ENCODE data around the gene CGB3. TPM values are rescaled to one million over a fixed set of nuclear protein-coding genes. Genes with fewer than 3 reads are reported as not detected.
A peak's percentile ranks its signal among the peaks of the same experiment; 100 is the strongest.
"Not testable (repeated sequence)": the region's sequence is repeated elsewhere in the genome, so short reads cannot be mapped to it uniquely, and the experiment has no call there.

Gene CGB3
- total RNA-seq, 1 experiment from 2014 or later: not detected

DNA sequence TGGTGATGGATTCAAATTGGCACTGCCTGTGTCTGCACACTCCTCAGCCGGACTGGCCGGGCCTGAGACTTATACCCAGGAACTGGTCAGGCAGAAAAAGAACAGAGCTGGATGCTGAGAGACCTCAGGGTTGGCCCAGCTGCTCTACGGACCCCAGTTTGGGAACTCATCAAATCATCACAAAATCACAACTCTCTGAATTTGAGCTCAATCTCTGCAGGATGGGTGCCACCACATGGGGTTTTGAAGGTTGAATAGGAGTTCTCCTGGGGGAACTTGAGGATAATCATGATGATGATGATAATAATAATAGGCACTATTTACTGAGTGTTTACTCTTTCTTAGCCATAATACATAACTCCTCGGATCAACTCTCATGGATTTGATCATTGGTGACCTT lies 18.5 kb upstream of the CGB3 start:
- H3K36me3 ChIP-seq (ENCODE audit: low read depth, low read length); H3K27me3 ChIP-seq (ENCODE audit: low read length); H3K9me3 ChIP-seq (ENCODE audit: low read length); DNase-seq; H3F3A ChIP-seq (ENCODE audit: low read length, unreplicated experiment); BruUV-seq (replicated peaks); H3K27ac ChIP-seq (ENCODE audit: low read length); H3K4me3 ChIP-seq (ENCODE audit: low read length); H3K79me2 ChIP-seq (ENCODE audit: low read length); H3K9me2 ChIP-seq (replicated peaks; ENCODE audit: low read length); H3K9ac ChIP-seq (ENCODE audit: low read length); ATAC-seq; POLR2A ChIA-PET (ENCODE audit: unreplicated experiment); H4K20me1 ChIP-seq (ENCODE audit: low read length); CTCF ChIA-PET; H2AFZ ChIP-seq (ENCODE audit: low read length); H3K4me2 ChIP-seq (ENCODE audit: low read length); intact Hi-C loops (cut with micrococcal nuclease): not testable (repeated sequence)
- peaks cover 13% of the 10 kb centered on the region for H3K4me1 ChIP-seq (ENCODE audit: insufficient read depth, low read length)

DNA sequence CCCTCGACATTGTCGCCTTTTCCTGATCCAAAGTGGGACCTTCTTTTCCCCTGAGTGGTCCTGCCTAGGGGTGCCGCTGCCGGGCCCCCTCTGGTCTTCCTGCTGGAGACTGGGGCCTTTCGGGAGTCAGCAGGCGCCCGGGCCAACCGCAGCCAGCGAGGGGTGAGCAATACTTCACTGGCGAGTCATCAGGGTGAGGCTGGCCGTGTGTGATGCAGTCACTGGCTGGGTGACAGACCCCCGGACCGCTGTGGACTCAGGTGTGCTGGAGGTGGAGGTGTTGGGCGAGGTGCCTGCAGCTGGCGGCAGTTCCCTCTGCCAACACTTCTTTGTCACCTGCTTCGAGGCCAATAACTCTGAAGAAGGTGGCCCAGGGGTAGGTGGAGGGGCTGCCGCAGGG lies 18.0 kb upstream of the CGB3 start:
- H3K27me3 ChIP-seq (ENCODE audit: low read length): no peaks in the 10 kb centered on the region
- no peaks in the 10 kb centered on the region for H3K9me2 ChIP-seq (replicated peaks; ENCODE audit: low read length)
- no peaks in the 10 kb centered on the region for H3K9me3 ChIP-seq (ENCODE audit: low read length)
- intact Hi-C loops (cut with micrococcal nuclease): no loop called here
- H3K4me1 ChIP-seq (ENCODE audit: insufficient read depth, low read length): peaks cover 13% of the 10 kb centered on the region
- no peaks in the 10 kb centered on the region for H3K79me2 ChIP-seq (ENCODE audit: low read length)
- no peak overlapping the region for H3K4me3 ChIP-seq (ENCODE audit: low read length)
- CTCF ChIA-PET: no interaction called here
- H3K4me2 ChIP-seq (ENCODE audit: low read length): no peak overlapping the region; the same call in 1 of the 2 replicates
- TF ChIP-seq, protein P1, sequence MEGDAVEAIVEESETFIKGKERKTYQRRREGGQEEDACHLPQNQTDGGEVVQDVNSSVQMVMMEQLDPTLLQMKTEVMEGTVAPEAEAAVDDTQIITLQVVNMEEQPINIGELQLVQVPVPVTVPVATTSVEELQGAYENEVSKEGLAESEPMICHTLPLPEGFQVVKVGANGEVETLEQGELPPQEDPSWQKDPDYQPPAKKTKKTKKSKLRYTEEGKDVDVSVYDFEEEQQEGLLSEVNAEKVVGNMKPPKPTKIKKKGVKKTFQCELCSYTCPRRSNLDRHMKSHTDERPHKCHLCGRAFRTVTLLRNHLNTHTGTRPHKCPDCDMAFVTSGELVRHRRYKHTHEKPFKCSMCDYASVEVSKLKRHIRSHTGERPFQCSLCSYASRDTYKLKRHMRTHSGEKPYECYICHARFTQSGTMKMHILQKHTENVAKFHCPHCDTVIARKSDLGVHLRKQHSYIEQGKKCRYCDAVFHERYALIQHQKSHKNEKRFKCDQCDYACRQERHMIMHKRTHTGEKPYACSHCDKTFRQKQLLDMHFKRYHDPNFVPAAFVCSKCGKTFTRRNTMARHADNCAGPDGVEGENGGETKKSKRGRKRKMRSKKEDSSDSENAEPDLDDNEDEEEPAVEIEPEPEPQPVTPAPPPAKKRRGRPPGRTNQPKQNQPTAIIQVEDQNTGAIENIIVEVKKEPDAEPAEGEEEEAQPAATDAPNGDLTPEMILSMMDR (conservative IDR thresholded peaks at IDR 0.05; ENCODE audit: low read depth, low read length): no peak
- no peak for TF ChIP-seq EZH2 (IDR thresholded peaks at IDR 0.05; ENCODE audit: low read length, unreplicated experiment)
- no peak for TF ChIP-seq EZH2phosphoT487 (IDR thresholded peaks at IDR 0.05; ENCODE audit: borderline replicate concordance, low read length)
- no peak overlapping the region for H2AFZ ChIP-seq (ENCODE audit: low read length)
- no peak overlapping the region for H3K9ac ChIP-seq (ENCODE audit: low read length)
- no peaks in the 10 kb centered on the region for H3K36me3 ChIP-seq (ENCODE audit: low read depth, low read length)
- DNase-seq (peak; percentile 80), ATAC-seq (peak; percentile 79)
- POLR2A ChIA-PET (ENCODE audit: unreplicated experiment): no interaction called here
- H3F3A ChIP-seq (ENCODE audit: low read length, unreplicated experiment): no peaks in the 10 kb centered on the region
- H4K20me1 ChIP-seq (ENCODE audit: low read length): no peaks in the 10 kb centered on the region
- H3K27ac ChIP-seq (ENCODE audit: low read length): no peak overlapping the region
- no TSS peak for BruUV-seq (replicated peaks)

DNA sequence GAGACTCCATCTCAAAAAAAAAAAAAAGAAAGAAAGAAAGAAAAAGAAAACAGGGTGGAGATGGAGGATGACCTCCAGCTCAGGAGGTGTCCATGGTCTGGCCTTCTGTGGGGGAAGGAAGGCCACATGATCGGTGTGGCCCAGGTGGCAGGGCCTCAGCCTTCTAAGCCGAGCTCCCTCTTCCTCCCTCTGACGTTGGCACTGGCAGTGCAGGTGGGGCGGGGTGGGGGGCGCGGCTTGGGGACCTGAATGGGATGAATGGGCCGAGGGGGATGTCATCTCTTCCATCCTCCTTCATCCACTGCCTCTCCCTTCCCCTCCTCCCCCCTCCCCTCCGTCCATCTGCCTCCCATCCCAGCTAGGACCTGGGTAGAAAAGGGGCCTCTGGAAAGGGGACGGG lies 15.6 kb upstream of the CGB3 start:
- CTCF ChIA-PET; POLR2A ChIA-PET (ENCODE audit: unreplicated experiment); H3K9me3 ChIP-seq (ENCODE audit: low read length); H3K79me2 ChIP-seq (ENCODE audit: low read length); H3K4me2 ChIP-seq (ENCODE audit: low read length); H3K4me3 ChIP-seq (ENCODE audit: low read length); H2AFZ ChIP-seq (ENCODE audit: low read length); DNase-seq; H3K36me3 ChIP-seq (ENCODE audit: low read depth, low read length); ATAC-seq; H3K9me2 ChIP-seq (replicated peaks; ENCODE audit: low read length); H3K27ac ChIP-seq (ENCODE audit: low read length); H3K27me3 ChIP-seq (ENCODE audit: low read length); H4K20me1 ChIP-seq (ENCODE audit: low read length); H3K9ac ChIP-seq (ENCODE audit: low read length); BruUV-seq (replicated peaks); intact Hi-C loops (cut with micrococcal nuclease); H3F3A ChIP-seq (ENCODE audit: low read length, unreplicated experiment): not testable (repeated sequence)
- peaks cover 13% of the 10 kb centered on the region for H3K4me1 ChIP-seq (ENCODE audit: insufficient read depth, low read length)

DNA sequence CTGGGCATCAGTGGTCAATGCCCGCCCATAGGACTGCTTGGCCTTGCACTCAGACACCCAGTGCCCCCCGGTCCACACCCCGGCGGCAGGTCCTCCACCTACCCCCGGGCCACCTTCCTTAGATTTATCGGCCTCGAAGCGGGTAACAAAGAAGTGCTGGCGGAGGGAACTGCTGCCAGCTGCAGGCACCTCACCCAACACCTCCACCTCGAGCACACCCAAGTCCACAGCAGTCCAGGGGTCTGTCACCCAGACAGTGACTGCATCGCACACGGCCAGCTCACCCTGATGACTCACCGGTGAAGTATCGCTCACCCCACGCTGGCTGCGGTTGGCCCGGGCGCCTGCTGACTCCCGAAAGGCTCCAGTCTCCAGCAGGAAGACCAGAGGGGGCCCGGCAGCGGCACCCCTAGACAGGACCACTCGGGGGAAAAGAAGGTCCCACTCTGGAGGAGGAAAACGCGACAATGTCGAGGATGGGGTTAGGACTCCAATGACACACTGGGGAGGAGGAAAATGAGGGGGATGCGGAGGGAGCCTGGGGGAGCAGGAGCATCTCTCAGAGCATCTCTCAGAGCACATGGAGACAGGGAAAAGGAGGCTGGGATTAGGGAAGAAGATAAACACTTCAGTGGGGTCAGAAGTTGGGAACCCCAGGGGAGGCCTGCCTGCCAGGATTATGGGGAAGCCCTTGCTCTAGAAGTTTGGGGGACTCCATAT lies 14.6 kb upstream of the CGB3 start:
- H4K20me1 ChIP-seq (ENCODE audit: low read length); intact Hi-C loops (cut with micrococcal nuclease); H3K27me3 ChIP-seq (ENCODE audit: low read length); H3K4me3 ChIP-seq (ENCODE audit: low read length); H2AFZ ChIP-seq (ENCODE audit: low read length); H3K9ac ChIP-seq (ENCODE audit: low read length); H3K27ac ChIP-seq (ENCODE audit: low read length); H3K9me3 ChIP-seq (ENCODE audit: low read length); BruUV-seq (replicated peaks); H3K9me2 ChIP-seq (replicated peaks; ENCODE audit: low read length); H3K79me2 ChIP-seq (ENCODE audit: low read length); H3K36me3 ChIP-seq (ENCODE audit: low read depth, low read length); POLR2A ChIA-PET (ENCODE audit: unreplicated experiment); H3F3A ChIP-seq (ENCODE audit: low read length, unreplicated experiment): not testable (repeated sequence)
- H3K4me2 ChIP-seq (ENCODE audit: low read length): peak overlapping the region; percentile 57; the same call in 1 of the 2 replicates
- CTCF ChIA-PET: interaction anchor here (0.6 kb wide), 1 partner anchor 45 kb away, joined by 3 read pairs; the partner anchor contains the start of gene RUVBL2
- H3K4me1 ChIP-seq (ENCODE audit: insufficient read depth, low read length): peaks cover 13% of the 10 kb centered on the region
- peak; percentile 97 for ATAC-seq
- peak; percentile 78 for DNase-seq

DNA sequence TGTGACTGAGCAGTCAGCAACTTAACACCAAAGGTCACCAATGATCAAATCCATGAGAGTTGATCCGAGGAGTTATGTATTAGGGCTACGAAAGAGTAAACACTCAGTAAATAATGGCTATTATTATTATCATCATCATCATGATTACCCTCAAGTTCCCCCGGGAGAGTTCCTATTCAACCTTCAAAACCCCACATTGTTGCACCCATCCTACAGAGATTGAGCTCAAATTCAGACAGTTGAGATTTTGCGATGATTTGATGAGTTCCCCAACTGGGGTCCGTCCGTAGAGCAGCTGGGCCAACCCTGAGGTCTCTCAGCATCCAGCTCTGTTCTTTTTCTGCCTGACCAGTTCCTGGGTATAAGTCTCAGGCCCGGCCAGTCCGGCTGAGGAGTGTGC lies 14.0 kb upstream of the CGB3 start:
- Histone ChIP-seq H3K4me1 (ENCODE audit: insufficient read depth, low read length) (peaks cover 13% of the 10 kb centered on the region), H3K4me2 (ENCODE audit: low read length) (peak overlapping the region; percentile 57; the same call in 1 of the 2 replicates)
- H3K9ac ChIP-seq (ENCODE audit: low read length); H3K36me3 ChIP-seq (ENCODE audit: low read depth, low read length); H3K9me3 ChIP-seq (ENCODE audit: low read length); DNase-seq; ATAC-seq; H4K20me1 ChIP-seq (ENCODE audit: low read length); intact Hi-C loops (cut with micrococcal nuclease); POLR2A ChIA-PET (ENCODE audit: unreplicated experiment); H3K9me2 ChIP-seq (replicated peaks; ENCODE audit: low read length); H2AFZ ChIP-seq (ENCODE audit: low read length); H3F3A ChIP-seq (ENCODE audit: low read length, unreplicated experiment); H3K4me3 ChIP-seq (ENCODE audit: low read length); H3K27ac ChIP-seq (ENCODE audit: low read length); BruUV-seq (replicated peaks); H3K79me2 ChIP-seq (ENCODE audit: low read length); H3K27me3 ChIP-seq (ENCODE audit: low read length): not testable (repeated sequence)
- CTCF ChIA-PET: interaction anchor here (0.6 kb wide), 1 partner anchor 45 kb away, joined by 3 read pairs; the partner anchor contains the start of gene RUVBL2
